HG03521 (cell line): ENCODE results near the gene HLA-DOA.

Experiments used
- ATAC-seq: cut with Tn5 transposase; IDR thresholded peaks from one replicate; pipeline ENCODE4 v1.9.1; 2021; ENCODE audit warnings: mild to moderate bottlenecking, moderate library complexity; ENCODE audit not compliant: unreplicated experiment

HLA-DOA gene

DNA sequence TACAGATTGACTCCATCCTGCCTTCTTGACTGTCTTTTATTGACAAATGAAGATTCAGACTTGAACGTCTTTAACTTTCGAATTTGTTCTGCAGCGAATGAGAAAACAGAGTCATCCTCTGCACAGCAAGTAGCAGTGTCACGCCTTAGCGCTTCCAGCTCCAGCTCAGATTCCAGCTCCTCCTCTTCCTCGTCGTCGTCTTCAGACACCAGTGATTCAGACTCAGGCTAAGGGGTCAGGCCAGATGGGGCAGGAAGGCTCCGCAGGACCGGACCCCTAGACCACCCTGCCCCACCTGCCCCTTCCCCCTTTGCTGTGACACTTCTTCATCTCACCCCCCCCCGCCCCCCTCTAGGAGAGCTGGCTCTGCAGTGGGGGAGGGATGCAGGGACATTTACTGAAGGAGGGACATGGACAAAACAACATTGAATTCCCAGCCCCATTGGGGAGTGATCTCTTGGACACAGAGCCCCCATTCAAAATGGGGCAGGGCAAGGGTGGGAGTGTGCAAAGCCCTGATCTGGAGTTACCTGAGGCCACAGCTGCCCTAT, 28.8 kb downstream of the HLA-DOA start:
- ATAC-seq = no peak

DNA sequence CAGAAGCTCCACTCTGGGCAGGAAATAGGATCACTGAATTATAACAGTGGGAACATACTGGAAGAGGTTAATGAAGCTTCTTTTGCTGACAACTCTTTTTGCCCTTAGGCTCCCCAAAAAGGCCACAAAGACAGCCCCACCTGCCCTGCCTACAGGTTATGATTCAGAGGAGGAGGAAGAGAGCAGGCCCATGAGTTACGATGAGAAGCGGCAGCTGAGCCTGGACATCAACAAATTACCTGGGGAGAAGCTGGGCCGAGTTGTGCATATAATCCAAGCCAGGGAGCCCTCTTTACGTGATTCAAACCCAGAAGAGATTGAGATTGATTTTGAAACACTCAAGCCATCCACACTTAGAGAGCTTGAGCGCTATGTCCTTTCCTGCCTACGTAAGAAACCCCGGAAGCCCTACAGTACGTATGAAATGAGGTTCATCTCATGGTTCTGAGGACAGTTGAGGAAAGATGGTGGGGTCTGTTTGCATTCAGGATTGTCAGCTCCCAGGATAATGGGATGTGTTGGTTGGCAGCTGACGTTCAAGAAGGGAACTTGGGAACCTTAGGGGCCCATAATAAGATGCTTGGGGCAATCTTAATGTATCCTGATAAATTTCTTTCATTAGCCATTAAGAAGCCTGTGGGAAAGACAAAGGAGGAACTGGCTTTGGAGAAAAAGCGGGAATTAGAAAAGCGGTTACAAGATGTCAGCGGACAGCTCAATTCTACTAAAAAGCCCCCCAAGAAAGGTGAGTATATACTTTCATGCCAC, 29.5 kb downstream of the HLA-DOA start:
- ATAC-seq = no peak

DNA sequence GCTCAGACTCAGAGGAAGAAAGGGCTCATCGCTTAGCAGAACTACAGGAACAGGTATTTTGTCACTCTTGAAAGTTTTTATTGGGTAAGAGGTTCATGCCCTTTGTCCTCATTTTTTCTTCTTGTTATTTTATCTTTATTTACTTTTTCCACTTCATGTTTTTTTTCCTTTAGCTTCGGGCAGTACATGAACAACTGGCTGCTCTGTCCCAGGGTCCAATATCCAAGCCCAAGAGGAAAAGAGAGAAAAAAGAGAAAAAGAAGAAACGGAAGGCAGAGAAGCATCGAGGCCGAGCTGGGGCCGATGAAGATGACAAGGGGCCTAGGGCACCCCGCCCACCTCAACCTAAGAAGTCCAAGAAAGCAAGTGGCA, 31.5 kb downstream of the HLA-DOA start:
- no peak for ATAC-seq

DNA sequence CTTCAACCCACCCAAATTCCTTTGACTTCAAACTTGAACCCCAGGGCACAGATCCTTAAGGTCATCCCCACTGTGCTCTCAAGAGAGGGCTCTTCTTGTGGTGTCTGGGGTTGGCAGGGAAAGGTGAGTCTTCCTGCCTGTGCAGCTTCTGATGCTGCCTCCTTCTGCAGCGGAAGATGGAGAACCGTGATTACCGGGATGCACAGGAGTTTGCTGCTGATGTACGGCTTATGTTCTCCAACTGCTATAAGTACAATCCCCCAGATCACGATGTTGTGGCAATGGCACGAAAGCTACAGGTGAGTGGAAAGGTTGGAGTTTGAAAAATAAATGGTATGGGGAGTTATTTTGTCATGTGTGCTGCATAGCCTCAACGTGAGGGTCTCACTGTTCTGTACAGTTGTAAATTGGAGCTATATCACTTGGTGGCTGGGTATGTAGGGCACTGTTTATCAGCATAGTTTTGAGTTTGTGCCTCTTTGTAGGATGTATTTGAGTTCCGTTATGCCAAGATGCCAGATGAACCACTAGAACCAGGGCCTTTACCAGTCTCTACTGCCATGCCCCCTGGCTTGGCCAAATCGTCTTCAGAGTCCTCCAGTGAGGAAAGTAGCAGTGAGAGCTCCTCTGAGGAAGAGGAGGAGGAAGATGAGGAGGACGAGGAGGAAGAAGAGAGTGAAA, 32.0 kb downstream of the HLA-DOA start:
- no peak for ATAC-seq

DNA sequence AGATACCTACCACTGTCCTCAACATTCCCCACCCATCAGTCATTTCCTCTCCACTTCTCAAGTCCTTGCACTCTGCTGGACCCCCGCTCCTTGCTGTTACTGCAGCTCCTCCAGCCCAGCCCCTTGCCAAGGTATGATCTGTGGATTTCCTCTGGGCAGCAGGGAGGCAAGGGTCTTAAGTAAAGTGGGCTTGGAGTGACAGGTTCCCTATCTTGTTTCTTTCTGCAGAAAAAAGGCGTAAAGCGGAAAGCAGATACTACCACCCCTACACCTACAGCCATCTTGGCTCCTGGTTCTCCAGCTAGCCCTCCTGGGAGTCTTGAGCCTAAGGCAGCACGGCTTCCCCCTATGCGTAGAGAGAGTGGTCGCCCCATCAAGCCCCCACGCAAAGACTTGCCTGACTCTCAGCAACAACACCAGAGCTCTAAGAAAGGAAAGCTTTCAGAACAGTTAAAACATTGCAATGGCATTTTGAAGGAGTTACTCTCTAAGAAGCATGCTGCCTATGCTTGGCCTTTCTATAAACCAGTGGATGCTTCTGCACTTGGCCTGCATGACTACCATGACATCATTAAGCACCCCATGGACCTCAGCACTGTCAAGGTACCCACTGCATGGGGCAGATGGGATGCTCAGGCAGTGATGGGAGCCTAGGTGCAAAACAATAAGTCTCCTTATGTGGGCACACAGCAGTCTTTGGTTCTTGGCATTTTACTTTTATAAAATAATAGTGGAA, 32.9 kb downstream of the HLA-DOA start:
- no peak for ATAC-seq

DNA sequence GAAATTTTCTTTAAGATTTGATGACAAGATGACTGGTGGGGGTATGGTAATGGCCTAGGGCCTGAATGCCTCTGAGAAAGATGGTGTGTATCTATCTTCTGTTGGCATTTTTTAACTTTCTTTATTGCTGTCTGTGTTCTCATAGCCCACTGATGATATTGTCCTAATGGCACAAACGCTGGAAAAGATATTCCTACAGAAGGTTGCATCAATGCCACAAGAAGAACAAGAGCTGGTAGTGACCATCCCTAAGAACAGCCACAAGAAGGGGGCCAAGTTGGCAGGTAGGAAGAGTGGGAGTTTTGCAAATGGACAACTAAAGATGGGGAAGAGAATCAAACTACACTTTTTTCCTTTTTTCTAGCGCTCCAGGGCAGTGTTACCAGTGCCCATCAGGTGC, 33.5 kb downstream of the HLA-DOA start:
- ATAC-seq = no peak

DNA sequence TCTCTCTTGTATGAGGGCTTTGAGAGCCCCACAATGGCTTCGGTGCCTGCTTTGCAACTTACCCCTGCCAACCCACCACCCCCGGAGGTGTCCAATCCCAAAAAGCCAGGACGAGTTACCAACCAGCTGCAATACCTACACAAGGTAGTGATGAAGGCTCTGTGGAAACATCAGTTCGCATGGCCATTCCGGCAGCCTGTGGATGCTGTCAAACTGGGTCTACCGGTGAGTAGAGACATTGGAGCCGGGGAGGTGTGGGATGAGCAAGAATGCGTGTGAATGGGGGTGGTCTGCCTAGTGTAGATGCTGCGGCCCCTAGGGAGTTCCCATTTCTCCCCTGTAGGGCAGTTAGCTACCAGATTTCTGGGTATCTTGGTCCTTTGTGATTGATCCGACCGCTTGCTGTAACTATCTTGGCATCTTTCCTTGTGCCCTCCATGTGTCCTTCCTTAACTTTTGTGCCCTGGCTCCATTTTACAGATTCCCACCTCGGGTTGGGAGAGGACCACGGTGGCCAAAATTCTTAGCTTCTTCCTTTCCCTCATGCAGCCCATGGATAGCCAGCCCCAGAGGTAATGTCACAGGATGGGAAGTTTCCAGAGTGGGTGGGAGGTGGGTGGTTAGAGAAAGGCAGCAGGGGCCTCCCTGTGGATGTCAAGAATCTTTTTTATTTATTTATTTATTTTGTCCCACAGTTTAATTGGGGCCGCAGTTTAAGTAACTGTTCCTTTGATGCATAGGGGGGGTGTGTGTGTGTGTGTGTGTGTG, 34.7 kb downstream of the HLA-DOA start:
- no peak for ATAC-seq

DNA sequence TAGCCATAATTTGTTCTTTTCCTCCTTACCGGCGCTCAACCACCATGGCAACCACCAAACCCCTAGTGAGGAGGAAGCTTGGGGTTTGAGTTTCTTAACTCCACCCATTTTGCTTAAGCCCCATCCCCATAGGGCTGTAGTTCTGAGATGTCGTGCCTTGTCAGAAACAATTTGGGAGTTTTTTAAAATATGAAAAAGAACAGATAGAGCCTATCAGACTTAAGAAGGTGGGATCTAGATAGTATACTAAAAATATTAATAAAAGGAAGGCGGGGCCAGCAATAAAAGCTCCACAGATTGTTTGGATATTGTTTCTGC, 35.4 kb downstream of the HLA-DOA start:
- no peak for ATAC-seq

DNA sequence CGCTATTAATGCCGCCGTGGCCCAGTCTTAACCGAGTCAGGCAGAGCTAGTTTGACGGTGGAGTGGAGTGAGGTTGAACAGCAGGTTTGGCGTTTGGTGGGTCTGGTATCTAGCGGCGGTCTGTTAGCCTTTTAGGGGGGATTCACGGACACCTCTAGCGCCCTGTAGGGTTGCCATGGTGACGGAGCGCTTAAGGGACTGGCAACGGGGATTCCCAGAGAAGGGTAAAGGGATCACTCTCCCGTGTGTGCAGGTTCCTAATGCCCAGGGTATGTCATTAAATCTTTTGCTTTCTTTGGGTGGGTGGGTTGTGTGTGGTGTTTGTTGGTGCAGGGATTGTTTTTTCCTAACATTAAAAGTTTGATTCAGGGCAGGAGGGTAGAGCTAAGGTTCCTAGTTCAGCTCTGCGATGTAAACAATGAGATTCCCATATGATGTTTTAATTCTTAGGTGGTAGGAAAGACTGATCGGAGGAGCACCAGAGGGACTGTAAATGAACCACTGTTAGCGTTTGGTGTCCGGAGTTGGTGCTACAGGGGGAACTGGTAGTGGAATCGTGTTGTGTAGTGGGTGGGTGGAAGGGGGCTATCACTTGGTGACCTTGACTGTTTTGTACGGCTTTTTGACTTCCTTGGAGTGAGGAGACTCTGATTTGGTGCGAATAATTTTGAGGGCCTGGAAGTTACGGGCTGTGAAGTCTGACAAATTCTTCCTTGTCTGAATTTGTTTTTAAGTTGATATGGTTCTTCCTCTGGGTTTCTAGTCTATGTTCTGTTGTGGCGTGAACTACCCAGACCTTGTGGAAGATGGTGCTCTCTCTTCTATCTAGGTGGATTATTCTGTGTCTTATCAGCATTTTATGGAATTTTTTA, 36.0 kb downstream of the HLA-DOA start:
- ATAC-seq = no peak

DNA sequence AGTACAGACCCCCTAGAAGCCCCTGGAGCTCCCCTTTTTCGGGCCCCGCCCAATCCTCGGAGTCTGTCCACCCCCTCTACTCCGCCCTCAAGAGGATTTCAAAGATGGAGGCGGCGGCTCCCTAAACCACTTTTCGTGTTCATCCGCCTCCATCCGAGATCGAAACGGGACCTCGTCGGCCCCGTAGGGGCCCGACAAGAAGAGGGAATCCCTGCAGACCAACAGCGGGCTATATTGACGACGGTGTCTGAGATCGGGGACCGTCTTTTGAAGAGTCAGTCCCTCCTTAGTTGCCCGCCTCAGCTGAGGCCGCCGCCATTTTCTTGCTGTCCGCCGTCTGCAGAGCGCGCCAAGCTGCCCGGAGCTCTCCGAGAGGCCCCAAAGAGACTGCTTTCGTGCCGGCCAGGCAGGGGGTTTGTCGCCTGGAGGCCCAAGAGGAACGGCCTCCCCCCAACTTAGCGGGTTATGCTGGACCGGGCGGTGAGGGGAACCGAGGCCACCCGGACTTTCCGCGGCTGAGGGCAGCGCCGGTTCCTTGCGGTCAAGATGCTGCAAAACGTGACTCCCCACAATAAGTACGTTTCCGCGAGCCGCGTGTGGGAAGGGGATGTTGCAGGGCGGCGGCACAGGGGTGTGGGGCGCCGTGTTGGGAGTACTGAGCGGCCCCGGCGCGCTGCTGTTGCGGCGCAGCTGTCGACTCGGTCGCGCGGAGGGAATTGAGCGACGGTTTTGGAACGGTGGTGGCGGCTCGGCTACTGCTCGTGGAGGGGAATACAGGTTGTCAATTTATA, 36.8 kb downstream of the HLA-DOA start:
- no peak for ATAC-seq

DNA sequence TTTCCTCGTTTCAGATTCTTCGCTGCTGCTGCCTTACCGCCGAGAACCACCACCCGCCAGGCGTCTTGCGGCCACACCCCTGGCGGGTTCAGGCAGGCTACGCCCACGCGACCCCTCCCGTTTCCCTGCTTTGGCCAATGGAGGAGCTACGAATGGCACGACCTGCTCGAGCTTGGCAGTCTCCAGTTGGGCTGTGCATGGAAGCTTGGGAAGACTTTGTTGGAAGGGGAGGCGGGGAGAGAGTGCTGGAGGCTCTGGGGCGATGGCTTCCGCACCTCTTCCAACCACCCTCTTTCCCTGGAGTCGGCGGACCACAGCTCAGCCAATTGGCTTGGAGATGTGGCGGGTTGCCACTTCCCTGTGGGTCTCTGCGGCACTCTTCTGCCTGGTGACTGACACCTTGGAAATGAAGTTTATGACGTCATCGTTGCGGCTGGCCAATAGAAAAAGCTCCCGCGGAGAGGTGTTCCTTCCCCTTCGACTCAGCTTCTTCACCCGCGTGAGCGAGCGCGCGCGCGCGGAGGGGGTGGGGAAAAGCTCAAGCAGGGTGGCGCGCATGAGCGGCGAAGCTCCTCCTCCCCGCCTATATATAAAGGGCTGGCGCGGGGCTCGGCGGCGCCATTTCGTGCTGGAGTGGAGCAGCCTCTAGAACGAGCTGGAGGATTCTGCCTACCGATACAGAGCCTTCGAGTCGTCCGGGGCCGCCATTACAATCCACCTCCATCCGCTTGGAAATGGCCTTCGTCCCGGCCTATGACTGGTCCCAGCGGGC, 37.6 kb downstream of the HLA-DOA start:
- peak; percentile 39 for ATAC-seq

DNA sequence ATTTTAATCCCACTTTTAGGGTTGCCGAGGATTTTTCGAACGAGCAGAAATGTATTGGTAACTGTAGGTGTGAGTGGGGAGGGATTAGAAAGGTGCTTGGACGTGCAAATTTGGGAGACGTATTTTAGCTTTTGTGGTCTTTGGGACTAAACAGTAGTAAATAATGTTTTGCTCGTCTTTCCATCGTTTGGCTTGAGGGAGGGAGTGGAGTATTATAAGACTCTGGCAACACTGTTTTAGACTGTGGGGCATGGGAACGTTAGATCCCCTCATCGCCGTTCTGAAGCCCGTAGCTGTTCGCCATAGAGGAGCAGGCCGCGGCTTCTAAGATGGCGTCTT, 38.2 kb downstream of the HLA-DOA start:
- no peak for ATAC-seq

DNA sequence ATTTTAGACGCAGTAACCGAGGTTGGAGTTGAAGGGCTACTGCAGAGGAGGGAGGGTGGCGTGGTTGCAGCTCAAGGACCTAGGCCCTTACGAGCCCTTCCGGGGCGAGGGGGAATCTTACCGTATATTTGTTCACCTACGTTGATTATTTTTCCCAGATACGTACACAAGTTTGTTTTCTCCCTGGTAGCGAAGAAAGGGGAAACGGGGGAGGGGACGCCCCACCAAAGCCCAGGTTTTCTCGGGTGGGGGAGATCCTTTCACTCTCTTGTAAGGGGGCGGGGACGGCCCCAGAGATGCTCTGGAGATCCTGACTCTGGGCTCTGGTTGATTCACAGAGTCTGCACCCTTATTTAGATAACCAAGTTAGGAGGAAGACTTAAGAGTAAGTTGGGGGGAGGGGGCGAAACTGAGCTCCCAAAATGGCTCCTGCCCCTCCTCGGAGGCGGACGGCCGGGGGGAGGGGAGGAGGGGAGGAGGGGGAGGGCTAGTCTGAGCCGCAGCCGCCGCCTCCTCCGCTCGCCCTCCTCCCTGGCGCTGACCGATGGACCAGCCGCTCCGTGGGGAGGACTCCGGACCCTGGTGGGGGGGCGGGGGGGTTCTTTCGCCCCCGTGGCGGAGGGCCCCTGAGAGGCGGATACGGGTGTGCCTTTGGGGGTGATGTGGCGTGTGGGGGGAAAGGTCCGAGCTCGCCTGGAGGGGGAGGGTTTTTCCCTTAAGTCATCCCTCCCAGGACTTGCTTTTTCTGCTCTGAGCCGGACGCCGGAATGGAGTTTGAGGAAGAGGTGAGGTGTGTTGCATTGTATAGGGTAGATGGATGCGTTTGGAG, 38.8 kb downstream of the HLA-DOA start:
- ATAC-seq = no peak

DNA sequence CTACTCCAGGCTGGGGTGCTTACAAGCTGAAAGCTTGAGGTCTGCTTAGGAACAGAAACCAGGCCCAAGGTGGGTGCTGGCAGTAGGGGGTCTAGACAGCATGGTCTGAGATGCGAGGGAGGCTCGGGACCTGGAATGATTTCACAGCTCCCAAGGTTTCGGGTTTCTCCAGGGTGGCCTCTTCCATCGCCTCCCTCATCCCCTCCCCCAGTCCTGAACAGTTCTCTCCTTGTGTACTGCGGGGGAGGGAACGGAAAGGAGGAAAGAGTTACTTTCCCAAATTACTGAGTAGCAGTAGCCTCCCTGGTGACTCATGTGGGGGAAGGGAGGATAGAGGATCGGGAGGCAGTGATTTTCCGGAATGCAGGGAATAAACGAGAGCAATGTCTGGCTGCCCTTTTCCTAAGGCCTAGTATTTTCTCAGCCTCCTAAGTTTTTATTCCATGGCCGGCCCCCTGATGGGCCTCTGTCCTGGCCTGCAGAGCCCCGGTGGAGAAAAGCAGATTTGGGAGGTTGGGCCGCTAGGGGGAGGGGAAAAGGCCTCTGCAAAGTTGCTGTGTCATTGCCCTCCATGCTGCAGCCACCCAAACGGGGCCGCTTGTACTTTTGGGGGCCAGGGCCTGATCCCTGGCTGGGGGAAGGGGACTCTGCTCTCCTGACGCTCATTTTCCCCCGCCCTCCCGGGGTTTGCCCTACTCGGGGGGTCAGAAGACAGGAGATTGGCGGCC, 39.5 kb downstream of the HLA-DOA start:
- no peak for ATAC-seq

DNA sequence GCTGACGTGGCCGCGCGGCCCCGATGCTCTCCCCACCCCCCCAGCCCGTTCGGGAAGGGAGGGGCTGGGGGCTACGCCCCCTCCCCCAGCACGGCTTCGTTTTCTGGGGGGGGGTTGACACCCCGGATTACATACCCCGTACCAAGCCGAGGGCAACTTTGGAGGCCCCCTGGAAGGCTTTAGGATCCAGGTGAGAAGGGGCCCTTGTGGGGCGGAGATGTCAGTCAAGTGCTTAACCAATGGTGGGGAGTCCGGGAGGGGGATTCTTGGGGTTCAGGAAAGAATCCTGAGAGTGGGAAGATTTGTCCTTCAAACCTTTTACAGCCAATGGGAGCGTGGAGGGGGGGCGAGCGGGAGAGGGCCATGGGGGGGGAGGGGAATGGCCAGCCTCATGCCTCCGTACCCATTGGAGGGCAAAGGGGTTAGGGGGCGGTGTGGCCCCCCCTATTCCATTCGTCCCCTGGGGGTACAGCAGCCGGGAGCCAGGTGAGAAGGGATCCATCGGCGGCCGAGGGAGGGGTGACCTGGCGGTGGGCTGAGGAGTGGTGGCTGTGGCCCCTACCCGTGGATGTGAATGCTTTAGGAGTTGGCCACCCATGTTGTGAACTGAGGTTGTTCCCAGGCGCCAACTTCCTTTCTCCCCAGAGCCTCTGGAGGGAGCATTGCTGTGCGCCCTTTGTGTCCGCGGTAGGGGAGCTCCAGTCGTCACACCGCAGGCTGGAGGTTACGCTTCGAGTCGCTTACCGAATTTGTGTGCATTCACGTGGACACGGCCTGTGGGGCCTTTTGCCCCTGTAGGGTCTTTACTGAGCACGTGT, 40.3 kb downstream of the HLA-DOA start:
- no peak for ATAC-seq

DNA sequence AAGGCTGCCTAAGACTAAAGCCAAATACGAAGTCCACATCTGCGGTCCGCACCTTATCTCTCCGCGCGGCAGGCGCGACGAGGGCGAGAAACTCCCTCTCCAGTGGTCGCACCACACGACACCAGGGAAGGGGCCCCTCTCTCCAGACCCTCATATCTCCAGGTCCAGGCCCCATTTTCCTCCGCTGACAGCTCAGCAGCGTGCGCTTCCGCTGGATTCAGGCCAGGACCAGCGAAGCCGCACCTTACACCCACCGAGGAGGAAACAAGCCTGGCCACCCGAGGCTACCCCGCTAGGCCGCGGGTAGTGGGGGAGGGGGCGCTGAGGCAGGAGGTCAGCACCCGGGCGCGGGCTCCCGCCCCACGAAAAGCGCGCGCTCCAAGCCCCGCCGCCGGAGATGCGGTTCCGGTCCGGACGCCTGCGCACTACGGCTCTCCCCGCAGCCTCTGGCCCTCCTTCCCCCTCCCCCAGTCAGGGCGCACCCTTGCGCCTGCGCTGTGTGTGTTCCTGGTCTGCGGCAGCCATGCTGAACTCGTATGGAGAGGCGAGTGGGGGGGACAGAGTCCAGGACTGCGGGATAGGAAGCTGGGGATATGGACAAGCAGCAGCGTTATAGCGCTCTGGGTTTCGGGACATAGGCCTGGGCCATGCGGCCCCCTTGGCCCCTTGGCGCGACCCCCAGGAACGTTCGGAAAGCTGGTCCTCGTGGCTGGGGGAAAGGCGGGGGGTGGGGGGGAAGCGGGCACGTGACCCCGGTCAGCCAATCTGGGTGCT, 41.1 kb downstream of the HLA-DOA start, which contains the start of gene BRD2:
Gene BRD2, plus strand, starts transcription at position 502 of the 774 bp plus-strand sequence. CDS start 4,305 bp downstream, outside the sequence.
- peak; percentile 36 for ATAC-seq
